IPS-15b (cell line): ENCODE data around the gene UNC13D.
"Not testable (repeated sequence)": the region's sequence is repeated elsewhere in the genome, so short reads cannot be mapped to it uniquely, and the experiment has no call there.

ENCODE experiments used
- H3K27me3 ChIP-seq: one replicate; pipeline ENCODE4 v1.6.1; 2013; ENCODE audit warnings: low read length; ENCODE audit not compliant: control insufficient read depth, insufficient read depth
- H3K36me3 ChIP-seq: one replicate; pipeline ENCODE4 v1.6.1; 2013; ENCODE audit warnings: low read length; ENCODE audit not compliant: control insufficient read depth, insufficient read depth
- H3K4me1 ChIP-seq: one replicate; pipeline ENCODE4 v1.6.1; 2013; ENCODE audit warnings: mild to moderate bottlenecking, low read length; ENCODE audit not compliant: control insufficient read depth, insufficient read depth
- H3K4me3 ChIP-seq: one replicate; pipeline ENCODE4 v1.5.1; 2013; ENCODE audit warnings: low read depth, low read length
- H3K9ac ChIP-seq: one replicate; pipeline ENCODE4 v1.6.1; 2013; ENCODE audit warnings: low read depth, mild to moderate bottlenecking, low read length
- H3K9me3 ChIP-seq: one replicate; pipeline ENCODE4 v1.6.1; 2013; ENCODE audit warnings: mild to moderate bottlenecking, low read length; ENCODE audit not compliant: control insufficient read depth, insufficient read depth

UNC13D gene

GRCh38 chr17:75872434-75873351 lies 28.5 kb upstream of the UNC13D start:
- Histone ChIP-seq H3K9ac (no peak overlapping the region), H3K9me3 (no peaks in the 10 kb centered on the region), H3K36me3 (no peaks in the 10 kb centered on the region), H3K4me3 (no peak overlapping the region), H3K27me3 (peaks cover 10% of the 10 kb centered on the region), H3K4me1 (no peaks in the 10 kb centered on the region)

GRCh38 chr17:75870228-75870627 lies 26.0 kb upstream of the UNC13D start:
- not testable (repeated sequence) for H3K27me3 ChIP-seq, H3K36me3 ChIP-seq, H3K9me3 ChIP-seq, H3K4me3 ChIP-seq, H3K9ac ChIP-seq, H3K4me1 ChIP-seq

- Histone ChIP-seq H3K36me3 (no peaks in the 10 kb centered on the region), H3K9ac (no peak overlapping the region), H3K27me3 (no peaks in the 10 kb centered on the region), H3K9me3 (no peaks in the 10 kb centered on the region), H3K4me1 (no peaks in the 10 kb centered on the region), H3K4me3 (no peak overlapping the region)
These were observed 25.3 kb upstream of the UNC13D start for GRCh38 chr17:75869282-75870141.

- H3K4me1 ChIP-seq, H3K4me3 ChIP-seq, H3K27me3 ChIP-seq, H3K9ac ChIP-seq, H3K9me3 ChIP-seq, H3K36me3 ChIP-seq: not testable (repeated sequence)
These were observed 24.6 kb upstream of the UNC13D start for GRCh38 chr17:75868730-75869281.

GRCh38 chr17:75865404-75866188 lies 21.4 kb upstream of the UNC13D start:
- not testable (repeated sequence) for H3K9me3 ChIP-seq, H3K27me3 ChIP-seq, H3K9ac ChIP-seq, H3K4me3 ChIP-seq, H3K36me3 ChIP-seq, H3K4me1 ChIP-seq

GRCh38 chr17:75864887-75865286 lies 20.7 kb upstream of the UNC13D start:
- H3K4me1 ChIP-seq, H3K36me3 ChIP-seq, H3K9ac ChIP-seq, H3K9me3 ChIP-seq, H3K4me3 ChIP-seq, H3K27me3 ChIP-seq: not testable (repeated sequence)

GRCh38 chr17:75864448-75864871 lies 20.3 kb upstream of the UNC13D start:
- H3K4me1 ChIP-seq = no peaks in the 10 kb centered on the region
- no peaks in the 10 kb centered on the region for H3K27me3 ChIP-seq
- H3K36me3 ChIP-seq = no peaks in the 10 kb centered on the region
- H3K9ac ChIP-seq = no peak overlapping the region
- no peaks in the 10 kb centered on the region for H3K9me3 ChIP-seq
- H3K4me3 ChIP-seq = no peak overlapping the region

GRCh38 chr17:75861927-75862317 lies 17.7 kb upstream of the UNC13D start:
- H3K9ac ChIP-seq = no peak overlapping the region
- no peak overlapping the region for H3K4me3 ChIP-seq
- H3K27me3 ChIP-seq = no peaks in the 10 kb centered on the region
- no peaks in the 10 kb centered on the region for H3K9me3 ChIP-seq
- no peaks in the 10 kb centered on the region for H3K36me3 ChIP-seq
- no peaks in the 10 kb centered on the region for H3K4me1 ChIP-seq

- H3K4me3 ChIP-seq, H3K4me1 ChIP-seq: not testable (repeated sequence)
These were observed 15.2 kb upstream of the UNC13D start for GRCh38 chr17:75859358-75859757.

GRCh38 chr17:75856062-75856756 lies 12.0 kb upstream of the UNC13D start:
- H3K4me3 ChIP-seq = peak overlapping the region; percentile 95
- no peaks in the 10 kb centered on the region for H3K4me1 ChIP-seq
- H3K9ac ChIP-seq = peak overlapping the region; percentile 79
- H3K27me3 ChIP-seq = no peaks in the 10 kb centered on the region
- peaks cover 2% of the 10 kb centered on the region for H3K36me3 ChIP-seq
- no peaks in the 10 kb centered on the region for H3K9me3 ChIP-seq

More at GRCh38 chr17:75859358-75859757, 15.2 kb upstream of the UNC13D start:
- not testable (repeated sequence) for H3K9me3 ChIP-seq, H3K36me3 ChIP-seq, H3K27me3 ChIP-seq, H3K9ac ChIP-seq
